OCI-LY1 (cell line): ENCODE results near the gene REV3L.

Experiments
- H2AFZ ChIP-seq: fragments of 200-600 bp; sonication (generic), shearing (Covaris generic); 2 replicates; pipeline ENCODE4 v1.6.0; 2014; ENCODE audit warnings: antibody characterized with exemption, mild to moderate bottlenecking, low read length
- H3F3A ChIP-seq: fragments of 200-600 bp; sonication (generic), shearing (Covaris generic); 2 replicates; pipeline ENCODE4 v1.6.0; 2014; ENCODE audit warnings: mild to moderate bottlenecking, antibody characterized with exemption, low read length, moderate library complexity; ENCODE audit not compliant: insufficient read depth
- H3K27ac ChIP-seq: fragments of 200-600 bp; sonication (generic); 2 replicates; pipeline ENCODE4 v1.5.1; 2014; ENCODE audit warnings: low read length, mixed run types, mild to moderate bottlenecking, low read depth; ENCODE audit not compliant: poor library complexity, severe bottlenecking
- H3K27me3 ChIP-seq: fragments of 200-600 bp; sonication (generic); 2 replicates; pipeline ENCODE4 v1.6.0; 2014; ENCODE audit warnings: antibody characterized with exemption, mild to moderate bottlenecking, low read length, moderate library complexity; ENCODE audit not compliant: insufficient read depth
- H3K36me3 ChIP-seq: fragments of 200-600 bp; sonication (generic); 2 replicates; pipeline ENCODE4 v1.6.1; 2014; ENCODE audit warnings: mild to moderate bottlenecking, antibody characterized with exemption, low read length, moderate library complexity, mixed read lengths; ENCODE audit not compliant: insufficient read depth
- H3K4me1 ChIP-seq: fragments of 200-600 bp; sonication (generic); 2 replicates; pipeline ENCODE4 v1.5.1; 2014; ENCODE audit warnings: mild to moderate bottlenecking, low read length, moderate library complexity; ENCODE audit not compliant: insufficient read depth, severe bottlenecking
- H3K4me2 ChIP-seq: fragments of 200-600 bp; sonication (generic), shearing (Covaris generic); 2 replicates; pipeline ENCODE4 v1.6.1; 2014; ENCODE audit warnings: low read length
- H3K4me3 ChIP-seq: fragments of 200-600 bp; sonication (generic); 2 replicates; pipeline ENCODE4 v1.5.1; 2014; ENCODE audit warnings: low read length, low read depth, mild to moderate bottlenecking, mixed read lengths; ENCODE audit not compliant: poor library complexity, severe bottlenecking
- H3K79me2 ChIP-seq: fragments of 200-600 bp; shearing (Covaris generic); 2 replicates; pipeline ENCODE4 v1.6.1; 2016; ENCODE audit warnings: mixed run types, low read length, mixed read lengths; ENCODE audit not compliant: insufficient read depth
- H3K9ac ChIP-seq: fragments of 200-600 bp; sonication (generic), shearing (Covaris generic); 2 replicates; pipeline ENCODE4 v1.6.1; 2014; ENCODE audit warnings: mild to moderate bottlenecking, low read length, mixed read lengths
- H3K9me2 ChIP-seq: fragments of 200-600 bp; sonication (generic), shearing (Covaris generic); 2 replicates; pipeline ENCODE4 v1.6.1; 2014; ENCODE audit warnings: low read depth, mild to moderate bottlenecking, low read length, mixed read lengths
- H3K9me3 ChIP-seq: fragments of 200-600 bp; shearing (Covaris generic); 2 replicates; pipeline ENCODE4 v1.6.1; 2014; ENCODE audit warnings: low read length, mixed read lengths
- H4K20me1 ChIP-seq: fragments of 200-600 bp; sonication (generic), shearing (Covaris generic); 2 replicates; pipeline ENCODE4 v1.6.0; 2016; ENCODE audit warnings: mild to moderate bottlenecking, low read length; ENCODE audit not compliant: insufficient read depth
- CTCF ChIP-seq: fragments of 200-600 bp; sonication (generic), shearing (Covaris generic); IDR thresholded peaks from 2 replicates; pipeline ENCODE4 v1.5.1; 2017; ENCODE audit warnings: mild to moderate bottlenecking, antibody characterized with exemption, low read length, moderate library complexity, mixed read lengths
- EZH2 ChIP-seq: fragments of 200-600 bp; sonication (generic), shearing (Covaris generic); IDR thresholded peaks from 2 replicates; pipeline ENCODE4 v1.8.0; 2017; ENCODE audit warnings: borderline replicate concordance, mixed run types, mild to moderate bottlenecking, antibody characterized with exemption, low read length, moderate library complexity, mixed read lengths

The REV3L gene

GRCh38 chr6:111522393-111523020, 39.5 kb upstream of the REV3L start:
- Histone ChIP-seq H3K4me2 (no peak overlapping the region), H3K4me3 (no peak overlapping the region), H3K9me2 (no peaks in the 10 kb centered on the region), H3K9ac (no peak overlapping the region), H3K4me1 (no peaks in the 10 kb centered on the region), H3K36me3 (no peaks in the 10 kb centered on the region), H3K9me3 (no peaks in the 10 kb centered on the region), H2AFZ (no peak overlapping the region), H4K20me1 (no peaks in the 10 kb centered on the region), H3K79me2 (no peaks in the 10 kb centered on the region), H3F3A (no peaks in the 10 kb centered on the region), H3K27ac (no peak overlapping the region), H3K27me3 (no peaks in the 10 kb centered on the region)
- TF ChIP-seq CTCF (no peak), EZH2 (no peak)

GRCh38 chr6:111521497-111522270, 38.7 kb upstream of the REV3L start:
- H3K36me3 ChIP-seq, result no peaks in the 10 kb centered on the region
- H3K9ac ChIP-seq, result no peak overlapping the region
- H3K9me3 ChIP-seq, result no peaks in the 10 kb centered on the region
- H4K20me1 ChIP-seq, result no peaks in the 10 kb centered on the region
- H2AFZ ChIP-seq, result no peak overlapping the region
- H3K27me3 ChIP-seq, result no peaks in the 10 kb centered on the region
- no peaks in the 10 kb centered on the region for H3F3A ChIP-seq
- no peak overlapping the region for H3K27ac ChIP-seq
- no peaks in the 10 kb centered on the region for H3K9me2 ChIP-seq
- no peaks in the 10 kb centered on the region for H3K4me1 ChIP-seq
- no peak overlapping the region for H3K4me3 ChIP-seq
- H3K79me2 ChIP-seq, result no peaks in the 10 kb centered on the region
- TF ChIP-seq CTCF (no peak), EZH2 (no peak)
- no peak overlapping the region for H3K4me2 ChIP-seq

GRCh38 chr6:111520524-111520923, 37.5 kb upstream of the REV3L start:
- no peak overlapping the region for H2AFZ ChIP-seq
- no peaks in the 10 kb centered on the region for H3K79me2 ChIP-seq
- H3K27ac ChIP-seq, result no peak overlapping the region
- no peaks in the 10 kb centered on the region for H3F3A ChIP-seq
- H3K9me3 ChIP-seq, result no peaks in the 10 kb centered on the region
- H4K20me1 ChIP-seq, result no peaks in the 10 kb centered on the region
- H3K9ac ChIP-seq, result no peak overlapping the region
- no peaks in the 10 kb centered on the region for H3K9me2 ChIP-seq
- H3K4me3 ChIP-seq, result no peak overlapping the region
- no peaks in the 10 kb centered on the region for H3K27me3 ChIP-seq
- no peaks in the 10 kb centered on the region for H3K4me1 ChIP-seq
- TF ChIP-seq EZH2, result no peak
- TF ChIP-seq CTCF, result no peak
- H3K4me2 ChIP-seq, result no peak overlapping the region
- no peaks in the 10 kb centered on the region for H3K36me3 ChIP-seq
